Tibial artery (tissue), 4 donors: ENCODE results near the gene FOXS1.

Source experiments
- DNase-seq, 2 donors: peaks; one replicate each; pipeline ENCODE4 v3.0.0-alpha.2; 2019
- H3K27ac ChIP-seq, 2 donors: fragments of 200-600 bp; sonication (generic) in 1 of 2; 1 replicate in 1 of 2; 2 replicates in 1 of 2; pipeline ENCODE4 v1.5.1; 2018 to 2019; ENCODE audit warnings: mild to moderate bottlenecking in 1 of 2
- H3K27me3 ChIP-seq, 2 donors: fragments of 200-600 bp; sonication (generic) in 1 of 2; one replicate each; pipeline versions ENCODE4 v1.5.1 to v1.6.0; 2016 to 2019
- H3K36me3 ChIP-seq, 3 donors: fragments of 200-600 bp; sonication (generic) in 2 of 3; one replicate each; pipeline ENCODE4 v1.5.1; 2016 to 2019; ENCODE audit warnings: mild to moderate bottlenecking in 2 of 3
- H3K4me1 ChIP-seq, 4 donors: fragments of 200-600 bp; sonication (generic) in 2 of 4; 1 replicate in 3 of 4; 2 replicates in 1 of 4; pipeline ENCODE4 v1.5.1; 2016 to 2019
- H3K4me3 ChIP-seq, 2 donors: fragments of 200-600 bp; sonication (generic) in 1 of 2; 1 replicate in 1 of 2; 2 replicates in 1 of 2; pipeline ENCODE4 v1.5.1; 2018 to 2019; ENCODE audit warnings: mild to moderate bottlenecking in 2 of 2
- H3K9me3 ChIP-seq, 3 donors: fragments of 200-600 bp; sonication (generic) in 1 of 3; one replicate each; pipeline ENCODE4 v1.5.1; 2016 to 2019
- intact Hi-C: fragments of 100-400 bp; cut with DNase I; formaldehyde crosslinking; loops from one replicate; pipeline ENCODE4 v1.15.0; 2023; ENCODE audit warnings: low total_unique reads
- TF ChIP-seq, protein P1 (sequence below), 2 experiments: fragments of 200-600 bp in 1 of 2; fragments of 450-650 bp in 1 of 2; IDR thresholded peaks; one replicate each; pipeline ENCODE4 v1.5.1; 2017 to 2019; ENCODE audit warnings: antibody characterized with exemption in 2 of 2, mild to moderate bottlenecking in 1 of 2, moderate library complexity in 1 of 2

FOXS1 gene

DNA sequence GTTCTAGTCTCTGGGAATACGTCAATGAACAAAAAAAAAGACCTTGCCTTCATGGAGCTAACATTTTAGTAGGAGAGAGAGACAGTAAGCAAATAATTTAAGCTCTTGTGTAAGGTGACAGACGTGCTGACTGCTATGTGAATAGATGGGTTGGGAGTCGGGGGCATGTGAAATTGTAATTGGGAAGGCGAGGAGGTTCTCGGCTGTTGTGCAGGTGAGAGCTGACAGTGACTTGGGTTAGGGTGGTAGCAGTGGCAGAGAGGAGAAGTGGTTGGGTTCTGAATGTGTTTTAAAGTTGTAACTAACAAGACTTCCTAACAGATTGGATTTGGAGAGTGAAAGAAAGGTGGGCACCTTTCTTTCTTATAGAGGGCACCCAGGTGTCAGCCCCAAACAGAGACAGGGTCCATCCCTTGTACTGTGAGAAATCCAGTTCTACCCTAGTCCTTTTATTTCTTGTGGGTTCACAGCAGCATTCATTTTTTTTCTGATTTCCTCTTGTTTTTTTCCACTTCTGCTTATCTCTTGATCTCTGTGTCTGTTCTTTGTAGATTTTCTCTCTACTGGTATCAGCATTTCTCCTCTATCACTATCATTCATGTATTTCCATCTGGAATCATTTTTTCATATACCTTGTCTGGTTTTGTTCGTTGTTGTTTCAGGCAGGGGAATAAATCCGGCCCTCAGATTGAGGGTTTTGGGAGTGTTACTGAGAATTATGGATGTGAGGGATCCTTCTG lies 41.7 kb downstream of the FOXS1 start:
- H3K9me3 ChIP-seq = no peaks in the 10 kb centered on the region
- TF ChIP-seq, protein P1, sequence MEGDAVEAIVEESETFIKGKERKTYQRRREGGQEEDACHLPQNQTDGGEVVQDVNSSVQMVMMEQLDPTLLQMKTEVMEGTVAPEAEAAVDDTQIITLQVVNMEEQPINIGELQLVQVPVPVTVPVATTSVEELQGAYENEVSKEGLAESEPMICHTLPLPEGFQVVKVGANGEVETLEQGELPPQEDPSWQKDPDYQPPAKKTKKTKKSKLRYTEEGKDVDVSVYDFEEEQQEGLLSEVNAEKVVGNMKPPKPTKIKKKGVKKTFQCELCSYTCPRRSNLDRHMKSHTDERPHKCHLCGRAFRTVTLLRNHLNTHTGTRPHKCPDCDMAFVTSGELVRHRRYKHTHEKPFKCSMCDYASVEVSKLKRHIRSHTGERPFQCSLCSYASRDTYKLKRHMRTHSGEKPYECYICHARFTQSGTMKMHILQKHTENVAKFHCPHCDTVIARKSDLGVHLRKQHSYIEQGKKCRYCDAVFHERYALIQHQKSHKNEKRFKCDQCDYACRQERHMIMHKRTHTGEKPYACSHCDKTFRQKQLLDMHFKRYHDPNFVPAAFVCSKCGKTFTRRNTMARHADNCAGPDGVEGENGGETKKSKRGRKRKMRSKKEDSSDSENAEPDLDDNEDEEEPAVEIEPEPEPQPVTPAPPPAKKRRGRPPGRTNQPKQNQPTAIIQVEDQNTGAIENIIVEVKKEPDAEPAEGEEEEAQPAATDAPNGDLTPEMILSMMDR (IDR thresholded peaks at IDR 0.05) = no peak
- H3K4me1 ChIP-seq = peaks cover 0 to 30% (median 21%) of the 10 kb centered on the region in 4 donors
- no peaks in the 10 kb centered on the region for H3K27me3 ChIP-seq
- no peak overlapping the region for H3K4me3 ChIP-seq
- H3K36me3 ChIP-seq = no peaks in the 10 kb centered on the region
- intact Hi-C loops = no loop called here
- no peak overlapping the region for H3K27ac ChIP-seq
- no peak for DNase-seq

DNA sequence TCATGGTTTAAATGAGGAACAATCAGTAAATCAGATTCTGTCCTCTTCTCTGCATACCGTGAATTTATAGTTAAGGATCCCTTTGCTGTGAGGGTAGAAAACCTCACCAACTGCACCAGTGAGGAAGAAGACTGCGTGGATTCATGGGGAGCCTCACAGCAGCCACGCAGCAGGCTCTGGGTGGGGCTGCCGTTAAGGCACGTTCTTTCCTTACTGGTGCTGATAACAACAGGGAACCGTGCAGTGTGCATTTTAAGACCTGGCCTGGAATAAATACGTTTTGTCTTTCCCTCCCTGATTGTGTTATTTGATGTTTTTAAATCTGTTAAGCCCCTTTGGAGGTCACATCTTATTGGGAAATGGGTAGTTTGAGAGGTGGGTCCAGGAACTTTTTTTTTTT lies 43.9 kb downstream of the FOXS1 start:
- H3K27ac ChIP-seq = no peak overlapping the region
- DNase-seq = no peak
- H3K27me3 ChIP-seq = no peaks in the 10 kb centered on the region
- intact Hi-C loops = no loop called here
- H3K9me3 ChIP-seq = no peaks in the 10 kb centered on the region
- TF ChIP-seq, protein P1 (IDR thresholded peaks at IDR 0.05) = no peak
- no peak overlapping the region for H3K4me3 ChIP-seq
- H3K4me1 ChIP-seq = peaks cover 0 to 9% (median 4%) of the 10 kb centered on the region in 4 donors
- H3K36me3 ChIP-seq = no peaks in the 10 kb centered on the region

DNA sequence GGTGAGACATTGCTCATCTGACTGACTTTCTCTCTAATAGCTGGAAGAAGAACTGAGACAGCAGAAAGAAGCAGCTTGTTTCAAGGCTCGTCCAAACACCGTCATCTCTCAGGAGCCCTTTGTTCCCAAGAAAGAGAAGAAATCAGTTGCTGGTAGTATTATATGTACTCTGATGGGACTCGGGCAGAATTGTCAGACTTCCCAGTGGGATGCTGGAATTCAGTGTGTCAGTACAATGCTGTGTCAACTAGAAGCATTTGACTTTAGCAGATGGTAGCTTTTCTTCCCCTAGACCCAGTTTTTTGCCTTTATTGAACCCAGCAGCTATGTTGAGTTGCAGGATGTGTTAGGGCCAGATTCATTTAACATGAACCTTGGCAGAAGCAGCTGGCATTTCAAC lies 48.0 kb downstream of the FOXS1 start:
- Histone ChIP-seq H3K27ac (no peak overlapping the region), H3K27me3 (no peaks in the 10 kb centered on the region), H3K4me1 (no peaks in the 10 kb centered on the region), H3K9me3 (no peaks in the 10 kb centered on the region), H3K4me3 (no peak overlapping the region), H3K36me3 (no peaks in the 10 kb centered on the region)
- intact Hi-C loops = no loop called here
- TF ChIP-seq, protein P1 (IDR thresholded peaks at IDR 0.05) = no peak
- no peak for DNase-seq
